ENCODE results near the gene CDC42BPB.

The CDC42BPB gene

GRCh38 chr14:102988054-102988453 lies 69.3 kb downstream of the CDC42BPB start:
- intact Hi-C loops (cut with DNase I; ENCODE audit: low total_unique reads): no loop called here
- DNase-seq: no peak

GRCh38 chr14:102986810-102987579 lies 70.4 kb downstream of the CDC42BPB start:
- H3K4me1 ChIP-seq: peaks cover 0 to 9% (median 0%) of the 10 kb centered on the region in 4 donors
- H3K4me3 ChIP-seq: no peak overlapping the region
- TF ChIP-seq CTCF (IDR thresholded peaks at IDR 0.05): no peak
- no peak overlapping the region for H3K27ac ChIP-seq
- H3K36me3 ChIP-seq: peaks cover 71 to 98% (median 89%) of the 10 kb centered on the region in 3 donors
- intact Hi-C loops (cut with DNase I; ENCODE audit: low total_unique reads): no loop called here
- DNase-seq: peak in 1 of 2 donors; percentile 51
- no peaks in the 10 kb centered on the region for H3K27me3 ChIP-seq
- peaks cover 0 to 16% (median 10%) of the 10 kb centered on the region in 3 donors for H3K9me3 ChIP-seq

More at GRCh38 chr14:102988054-102988453, 69.3 kb downstream of the CDC42BPB start:
- Histone ChIP-seq H3K36me3 (peaks cover 70 to 95% (median 88%) of the 10 kb centered on the region in 3 donors), H3K27ac (no peak overlapping the region), H3K4me3 (no peak overlapping the region), H3K9me3 (peaks cover 0 to 16% (median 10%) of the 10 kb centered on the region in 3 donors), H3K27me3 (no peaks in the 10 kb centered on the region), H3K4me1 (peaks cover 0 to 9% (median 0%) of the 10 kb centered on the region in 4 donors)
- no peak for TF ChIP-seq CTCF (IDR thresholded peaks at IDR 0.05)

GRCh38 chr14:102985665-102986064 lies 71.7 kb downstream of the CDC42BPB start:
- intact Hi-C loops (cut with DNase I; ENCODE audit: low total_unique reads): no loop called here
- no peak overlapping the region for H3K27ac ChIP-seq
- H3K9me3 ChIP-seq: peaks cover 0 to 16% (median 10%) of the 10 kb centered on the region in 3 donors
- H3K4me1 ChIP-seq: peaks cover 0 to 9% (median 0%) of the 10 kb centered on the region in 4 donors
- TF ChIP-seq CTCF (IDR thresholded peaks at IDR 0.05): no peak
- DNase-seq: peak in 1 of 2 donors; percentile 32
- no peaks in the 10 kb centered on the region for H3K27me3 ChIP-seq
- H3K36me3 ChIP-seq: peaks cover 81 to 100% (median 92%) of the 10 kb centered on the region in 3 donors
- H3K4me3 ChIP-seq: no peak overlapping the region

GRCh38 chr14:102984336-102985102 lies 72.8 kb downstream of the CDC42BPB start:
- Histone ChIP-seq H3K27ac (no peak overlapping the region), H3K4me3 (no peak overlapping the region), H3K9me3 (peaks cover 0 to 16% (median 10%) of the 10 kb centered on the region in 3 donors), H3K4me1 (peaks cover 0 to 9% (median 0%) of the 10 kb centered on the region in 4 donors), H3K27me3 (no peaks in the 10 kb centered on the region), H3K36me3 (peaks cover 85 to 100% (median 92%) of the 10 kb centered on the region in 3 donors)
- TF ChIP-seq CTCF (IDR thresholded peaks at IDR 0.05): no peak
- peak in 1 of 2 donors; percentile 44 for DNase-seq
- intact Hi-C loops (cut with DNase I; ENCODE audit: low total_unique reads): no loop called here

GRCh38 chr14:102983496-102983895 lies 73.9 kb downstream of the CDC42BPB start:
- H3K4me1 ChIP-seq: peaks cover 0 to 9% (median 0%) of the 10 kb centered on the region in 4 donors
- H3K27ac ChIP-seq: no peak overlapping the region
- H3K27me3 ChIP-seq: no peaks in the 10 kb centered on the region
- no peak for DNase-seq
- no peak overlapping the region for H3K4me3 ChIP-seq
- H3K36me3 ChIP-seq: peaks cover 82 to 99% (median 92%) of the 10 kb centered on the region in 3 donors
- TF ChIP-seq CTCF (IDR thresholded peaks at IDR 0.05): no peak
- H3K9me3 ChIP-seq: peaks cover 0 to 10% (median 10%) of the 10 kb centered on the region in 3 donors
- intact Hi-C loops (cut with DNase I; ENCODE audit: low total_unique reads): no loop called here
